Hepatocyte (in vitro differentiated cells): ENCODE results near the gene NR6A1. TPM values are rescaled to one million over a fixed set of nuclear protein-coding genes. Genes with fewer than 3 reads are reported as not detected.

ENCODE experiments used
- DNase-seq: peaks from one replicate; pipeline ENCODE4 v3.0.0-alpha.2; 2016; ENCODE audit warnings: low spot score
- H2AFZ ChIP-seq: fragments of 200-600 bp; sonication (generic); 2 replicates; pipeline ENCODE4 v1.6.0; 2016; ENCODE audit warnings: antibody characterized with exemption, mild to moderate bottlenecking
- H3K27ac ChIP-seq: fragments of 200-600 bp; sonication (generic); 2 replicates; pipeline ENCODE4 v1.5.1; 2016; ENCODE audit warnings: mild to moderate bottlenecking
- H3K27me3 ChIP-seq: fragments of 200-600 bp; sonication (generic); 2 replicates; pipeline ENCODE4 v1.6.1; 2016
- H3K36me3 ChIP-seq: fragments of 200-600 bp; sonication (generic); replicated peaks from 2 replicates; pipeline ENCODE4 v1.5.1; 2016; ENCODE audit warnings: low read depth; ENCODE audit not compliant: insufficient read depth
- H3K4me1 ChIP-seq: fragments of 200-600 bp; sonication (generic); 2 replicates; pipeline ENCODE4 v1.5.1; 2016; ENCODE audit warnings: mild to moderate bottlenecking, moderate library complexity; ENCODE audit not compliant: insufficient read depth
- H3K4me2 ChIP-seq: fragments of 200-600 bp; sonication (generic); 2 replicates; pipeline ENCODE4 v1.6.0; 2016
- H3K4me3 ChIP-seq: fragments of 200-600 bp; sonication (generic); 2 replicates; pipeline ENCODE4 v1.5.1; 2016; ENCODE audit warnings: mild to moderate bottlenecking
- H3K79me2 ChIP-seq: fragments of 200-600 bp; sonication (generic); 2 replicates; pipeline ENCODE4 v1.6.0; 2017; ENCODE audit warnings: mild to moderate bottlenecking
- H3K9me2 ChIP-seq: fragments of 200-600 bp; sonication (generic); replicated peaks from 2 replicates; pipeline ENCODE4 v1.6.0; 2017; ENCODE audit warnings: mild to moderate bottlenecking; ENCODE audit not compliant: insufficient read depth
- H3K9me3 ChIP-seq: fragments of 200-600 bp; sonication (generic); 2 replicates; pipeline ENCODE4 v1.5.1; 2016; ENCODE audit warnings: low read depth, mild to moderate bottlenecking
- H4K20me1 ChIP-seq: fragments of 200-600 bp; sonication (generic); 2 replicates; pipeline ENCODE4 v1.6.0; 2016; ENCODE audit warnings: mild to moderate bottlenecking; ENCODE audit not compliant: insufficient read depth, poor library complexity, severe bottlenecking
- EZH2 ChIP-seq: fragments of 200-600 bp; sonication (generic); IDR thresholded peaks from 2 replicates; pipeline ENCODE4 v1.6.1; 2016; ENCODE audit warnings: antibody characterized with exemption, mild to moderate bottlenecking, borderline replicate concordance
- EZH2phosphoT487 ChIP-seq: fragments of 200-600 bp; sonication (generic); IDR thresholded peaks from one replicate; pipeline ENCODE4 v1.6.1; 2018; ENCODE audit warnings: antibody characterized with exemption, mild to moderate bottlenecking, low read depth, moderate library complexity; ENCODE audit not compliant: unreplicated experiment, severe bottlenecking
- WGBS: methylation state at CpG from one replicate; pipeline ENCODE4 v1.1.6; 2016; ENCODE audit warnings: low lambda C conversion rate; ENCODE audit errors: missing lambda C conversion rate; 5-methylcytosine and 5-hydroxymethylcytosine counted together
- polyA plus RNA-seq: library from polyadenylated mRNA; unstranded; fragments of >200 nt; fragmentation: Nextera tagmentation; extraction: Ambion mirVana; gene quantifications from 2 replicates; pipeline ENCODE4 v1.2.1, GENCODE V29; 2016
- total RNA-seq: library from RNA; depleted of rRNA; stranded (reverse); fragments of >200 nt; gene quantifications from 2 replicates; pipeline ENCODE4 v1.2.3, GENCODE V29; 2014
- TF ChIP-seq, protein P1 (sequence below): fragments of 200-600 bp; sonication (generic); IDR thresholded peaks from 2 replicates; pipeline ENCODE4 v1.5.1; 2016; ENCODE audit warnings: antibody characterized with exemption, mild to moderate bottlenecking; ENCODE audit not compliant: poor library complexity

Gene NR6A1
- total and polyA plus RNA-seq, 2 experiments from 2014 or later, result 1.2 to 4.0 TPM

DNA sequence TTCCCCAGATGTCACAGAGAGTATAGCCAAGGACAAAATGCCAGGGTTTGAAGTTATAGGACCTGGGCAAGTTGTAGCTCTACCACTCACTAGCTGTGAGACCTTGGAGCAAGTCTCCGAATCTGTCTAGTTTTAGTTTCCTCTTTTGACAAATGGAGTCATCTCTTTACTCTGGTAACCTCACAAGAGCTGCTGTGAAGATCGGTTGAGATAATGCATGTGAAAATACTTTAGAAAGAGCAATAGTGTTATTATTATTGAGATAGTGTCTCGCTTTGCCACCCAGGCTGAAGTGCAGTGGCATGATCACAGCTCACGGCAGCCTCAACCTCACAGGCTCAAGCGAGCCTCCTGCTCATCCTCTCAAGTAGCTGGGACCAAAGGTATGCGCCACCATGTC lies 146.0 kb downstream of the NR6A1 start:
- Histone ChIP-seq H2AFZ (no peak overlapping the region), H3K4me2 (no peak overlapping the region), H3K9me3 (no peaks in the 10 kb centered on the region), H3K79me2 (peaks cover 2% of the 10 kb centered on the region), H3K4me3 (no peak overlapping the region), H3K4me1 (no peaks in the 10 kb centered on the region), H3K9me2 (no peaks in the 10 kb centered on the region), H4K20me1 (no peaks in the 10 kb centered on the region), H3K27ac (no peak overlapping the region), H3K36me3 (no peaks in the 10 kb centered on the region), H3K27me3 (no peaks in the 10 kb centered on the region)
- WGBS, result 96% methylated on average over 6 of the region's 6 CpGs
- DNase-seq, result no peak
- TF ChIP-seq, protein P1, sequence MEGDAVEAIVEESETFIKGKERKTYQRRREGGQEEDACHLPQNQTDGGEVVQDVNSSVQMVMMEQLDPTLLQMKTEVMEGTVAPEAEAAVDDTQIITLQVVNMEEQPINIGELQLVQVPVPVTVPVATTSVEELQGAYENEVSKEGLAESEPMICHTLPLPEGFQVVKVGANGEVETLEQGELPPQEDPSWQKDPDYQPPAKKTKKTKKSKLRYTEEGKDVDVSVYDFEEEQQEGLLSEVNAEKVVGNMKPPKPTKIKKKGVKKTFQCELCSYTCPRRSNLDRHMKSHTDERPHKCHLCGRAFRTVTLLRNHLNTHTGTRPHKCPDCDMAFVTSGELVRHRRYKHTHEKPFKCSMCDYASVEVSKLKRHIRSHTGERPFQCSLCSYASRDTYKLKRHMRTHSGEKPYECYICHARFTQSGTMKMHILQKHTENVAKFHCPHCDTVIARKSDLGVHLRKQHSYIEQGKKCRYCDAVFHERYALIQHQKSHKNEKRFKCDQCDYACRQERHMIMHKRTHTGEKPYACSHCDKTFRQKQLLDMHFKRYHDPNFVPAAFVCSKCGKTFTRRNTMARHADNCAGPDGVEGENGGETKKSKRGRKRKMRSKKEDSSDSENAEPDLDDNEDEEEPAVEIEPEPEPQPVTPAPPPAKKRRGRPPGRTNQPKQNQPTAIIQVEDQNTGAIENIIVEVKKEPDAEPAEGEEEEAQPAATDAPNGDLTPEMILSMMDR, result no peak
- TF ChIP-seq EZH2, result no peak

DNA sequence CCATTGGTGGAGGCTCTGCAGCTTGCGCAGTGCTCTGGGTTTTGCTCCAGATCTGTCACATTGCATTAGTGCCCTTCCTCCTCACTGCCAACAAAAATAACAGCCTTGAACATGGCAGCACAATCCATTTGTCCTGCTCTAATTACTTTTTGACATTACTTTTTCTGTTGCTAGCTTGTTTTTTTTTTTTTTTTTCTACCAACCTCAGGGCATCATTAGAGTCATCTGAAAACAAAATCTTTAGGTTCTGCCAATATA lies 146.4 kb downstream of the NR6A1 start:
- Histone ChIP-seq H3K4me1 (no peaks in the 10 kb centered on the region), H3K36me3 (no peaks in the 10 kb centered on the region), H4K20me1 (no peaks in the 10 kb centered on the region), H3K27me3 (no peaks in the 10 kb centered on the region), H3K79me2 (peaks cover 2% of the 10 kb centered on the region), H3K27ac (no peak overlapping the region), H3K9me2 (no peaks in the 10 kb centered on the region), H2AFZ (no peak overlapping the region), H3K4me3 (no peak overlapping the region), H3K4me2 (no peak overlapping the region), H3K9me3 (no peaks in the 10 kb centered on the region)
- no peak for TF ChIP-seq EZH2phosphoT487
- TF ChIP-seq, protein P1, result no peak
- TF ChIP-seq EZH2, result no peak
- WGBS, result 100% methylated on average over 1 of the region's 1 CpG
- no peak for DNase-seq

DNA sequence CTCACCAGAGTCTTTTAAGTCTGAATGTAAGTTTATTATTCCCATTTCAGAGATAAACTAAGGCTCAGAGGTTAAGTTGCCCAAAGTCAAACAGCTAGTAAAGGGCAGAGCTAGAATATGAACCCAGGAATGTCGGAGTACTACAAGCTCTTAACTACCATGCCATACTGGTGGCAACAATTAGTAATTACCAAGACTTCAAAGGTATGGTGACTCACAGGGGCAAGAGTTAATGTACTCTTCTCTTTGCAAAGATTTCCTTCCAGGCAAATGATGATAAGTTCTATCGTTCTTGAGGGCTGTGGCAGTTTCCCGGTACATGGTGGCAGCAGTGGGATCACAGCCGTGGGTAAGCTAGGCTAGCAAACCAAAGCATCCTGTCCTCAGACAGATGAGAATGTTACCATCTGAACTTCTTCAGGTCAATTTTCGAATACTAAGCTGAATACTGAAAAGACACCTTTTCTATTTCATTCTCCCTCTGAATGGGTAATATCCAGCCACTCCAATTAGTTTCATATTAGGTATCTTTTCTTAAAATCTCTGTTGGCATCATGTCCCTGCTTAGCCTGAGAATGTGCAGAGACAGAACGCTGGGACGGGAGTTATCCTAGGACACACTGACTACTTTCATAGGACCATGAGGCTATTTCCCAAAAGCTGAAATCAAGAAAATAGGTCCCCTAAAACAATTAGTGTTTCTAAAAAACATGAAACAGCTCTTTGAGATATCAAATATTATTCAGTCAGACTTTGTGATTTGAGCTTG lies 147.0 kb downstream of the NR6A1 start:
- H3K27ac ChIP-seq, result no peak overlapping the region
- no peaks in the 10 kb centered on the region for H3K9me3 ChIP-seq
- no peaks in the 10 kb centered on the region for H3K36me3 ChIP-seq
- no peaks in the 10 kb centered on the region for H3K4me1 ChIP-seq
- no peaks in the 10 kb centered on the region for H4K20me1 ChIP-seq
- H3K4me3 ChIP-seq, result no peak overlapping the region
- no peak overlapping the region for H2AFZ ChIP-seq
- H3K27me3 ChIP-seq, result no peaks in the 10 kb centered on the region
- TF ChIP-seq EZH2, result no peak
- TF ChIP-seq, protein P1, result no peak
- no peak for TF ChIP-seq EZH2phosphoT487
- WGBS, result 85% methylated on average over 7 of the region's 7 CpGs
- H3K4me2 ChIP-seq, result no peak overlapping the region
- DNase-seq, result no peak
- H3K9me2 ChIP-seq, result no peaks in the 10 kb centered on the region
- peaks cover 2% of the 10 kb centered on the region for H3K79me2 ChIP-seq

DNA sequence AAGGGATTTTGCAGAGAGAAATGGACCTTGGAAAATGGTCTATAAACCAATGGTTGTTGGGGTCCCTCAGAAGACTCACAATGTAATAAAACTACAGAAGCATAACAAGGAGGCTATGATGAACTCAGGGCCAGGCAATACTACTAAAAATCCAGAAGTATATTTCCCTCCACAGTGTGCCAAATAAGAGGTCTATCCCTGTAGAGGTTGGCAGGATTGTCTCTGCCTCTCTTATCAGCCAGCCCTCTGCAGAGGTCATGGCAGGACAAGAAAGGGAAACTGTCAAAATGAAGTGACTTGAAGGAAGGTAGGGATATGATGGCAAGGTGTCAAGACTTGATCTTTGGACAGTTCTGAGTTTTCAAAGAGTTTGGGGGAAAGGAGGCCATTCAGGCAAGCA lies 148.2 kb downstream of the NR6A1 start:
- Histone ChIP-seq H3K27me3 (no peaks in the 10 kb centered on the region), H3K36me3 (no peaks in the 10 kb centered on the region), H3K27ac (no peak overlapping the region), H3K9me2 (no peaks in the 10 kb centered on the region), H2AFZ (no peak overlapping the region), H3K79me2 (peaks cover 2% of the 10 kb centered on the region), H3K4me2 (no peak overlapping the region), H4K20me1 (no peaks in the 10 kb centered on the region), H3K4me1 (no peaks in the 10 kb centered on the region), H3K9me3 (no peaks in the 10 kb centered on the region), H3K4me3 (no peak overlapping the region)
- DNase-seq, result no peak
- TF ChIP-seq EZH2 (no peak), EZH2phosphoT487 (no peak)
- TF ChIP-seq, protein P1, result no peak
